ENCODE data around the gene CADM4.

The CADM4 gene

DNA sequence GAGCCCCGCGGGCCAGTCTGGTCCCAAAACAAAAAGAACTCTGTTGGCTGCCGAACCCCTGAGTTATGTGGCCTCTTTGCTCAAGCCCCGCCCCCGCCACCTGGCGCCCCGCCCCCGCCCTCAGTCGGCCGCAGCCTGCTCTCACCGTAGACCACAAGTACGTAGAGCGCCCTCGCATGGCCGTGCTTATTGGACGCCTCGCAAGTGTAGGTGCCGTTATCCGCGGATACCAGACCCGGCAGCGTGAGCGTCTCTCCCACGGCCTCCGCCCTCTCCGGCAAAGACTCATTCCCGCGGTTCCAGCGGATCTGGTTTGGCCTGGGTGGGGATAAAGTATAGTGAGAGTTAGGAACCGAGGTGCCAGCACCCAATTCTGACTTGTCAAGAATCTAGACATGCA, 14.7 kb downstream of the CADM4 start:
- no peak overlapping the region for H3K4me3 ChIP-seq (ENCODE audit: low read depth, low read length)
- peak; percentile 65 for DNase-seq (ENCODE audit: low read depth)
- TF ChIP-seq, protein P1, sequence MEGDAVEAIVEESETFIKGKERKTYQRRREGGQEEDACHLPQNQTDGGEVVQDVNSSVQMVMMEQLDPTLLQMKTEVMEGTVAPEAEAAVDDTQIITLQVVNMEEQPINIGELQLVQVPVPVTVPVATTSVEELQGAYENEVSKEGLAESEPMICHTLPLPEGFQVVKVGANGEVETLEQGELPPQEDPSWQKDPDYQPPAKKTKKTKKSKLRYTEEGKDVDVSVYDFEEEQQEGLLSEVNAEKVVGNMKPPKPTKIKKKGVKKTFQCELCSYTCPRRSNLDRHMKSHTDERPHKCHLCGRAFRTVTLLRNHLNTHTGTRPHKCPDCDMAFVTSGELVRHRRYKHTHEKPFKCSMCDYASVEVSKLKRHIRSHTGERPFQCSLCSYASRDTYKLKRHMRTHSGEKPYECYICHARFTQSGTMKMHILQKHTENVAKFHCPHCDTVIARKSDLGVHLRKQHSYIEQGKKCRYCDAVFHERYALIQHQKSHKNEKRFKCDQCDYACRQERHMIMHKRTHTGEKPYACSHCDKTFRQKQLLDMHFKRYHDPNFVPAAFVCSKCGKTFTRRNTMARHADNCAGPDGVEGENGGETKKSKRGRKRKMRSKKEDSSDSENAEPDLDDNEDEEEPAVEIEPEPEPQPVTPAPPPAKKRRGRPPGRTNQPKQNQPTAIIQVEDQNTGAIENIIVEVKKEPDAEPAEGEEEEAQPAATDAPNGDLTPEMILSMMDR (IDR thresholded peaks at IDR 0.05; ENCODE audit: low read depth, low read length): no peak
- TF ChIP-seq, protein P2, sequence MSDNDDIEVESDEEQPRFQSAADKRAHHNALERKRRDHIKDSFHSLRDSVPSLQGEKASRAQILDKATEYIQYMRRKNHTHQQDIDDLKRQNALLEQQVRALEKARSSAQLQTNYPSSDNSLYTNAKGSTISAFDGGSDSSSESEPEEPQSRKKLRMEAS (IDR thresholded peaks at IDR 0.05; ENCODE audit: low read depth, low read length): no peak
- TF ChIP-seq MYC (IDR thresholded peaks at IDR 0.05; ENCODE audit: low read depth, low read length) (no peak), POLR2A (IDR thresholded peaks at IDR 0.05; ENCODE audit: extremely low read depth, insufficient read length) (no peak)

DNA sequence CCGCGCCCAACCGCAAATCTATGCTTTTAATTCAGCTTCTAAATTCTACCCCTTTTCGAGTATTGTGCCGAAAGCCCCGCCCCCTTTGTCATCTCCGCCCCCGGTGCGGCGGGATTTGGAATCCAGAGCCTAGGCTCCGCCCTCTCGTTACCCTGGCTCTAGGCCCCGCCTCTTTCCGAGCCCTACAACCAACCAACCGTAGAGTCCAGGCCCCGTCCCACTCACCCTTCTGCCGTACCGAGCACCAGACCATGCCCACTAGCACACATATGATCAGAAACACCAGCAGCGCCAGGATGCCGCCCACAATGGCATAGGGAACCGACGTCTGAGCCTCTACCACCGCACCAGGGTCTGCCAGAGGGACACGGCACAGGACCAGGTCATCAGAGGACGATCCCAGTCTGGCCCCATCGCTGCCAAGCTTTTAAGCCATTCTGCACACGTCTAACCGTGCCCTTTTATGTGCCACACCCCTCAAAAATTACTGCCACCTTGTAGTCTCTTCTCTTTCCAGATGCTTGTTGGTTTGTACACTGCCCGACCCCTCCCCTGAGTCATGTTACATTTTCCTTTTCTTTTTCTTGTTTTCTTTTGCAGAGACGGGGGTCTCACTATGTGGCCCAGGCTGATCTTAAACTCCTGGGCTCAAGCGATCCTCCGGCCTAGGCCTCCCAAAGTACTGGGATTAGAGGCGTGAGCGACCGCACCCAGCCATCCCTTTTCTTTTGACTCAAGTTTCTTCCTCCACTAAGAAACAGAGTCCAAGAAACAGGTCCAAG, 15.6 kb downstream of the CADM4 start:
- H3K4me3 ChIP-seq (ENCODE audit: low read depth, low read length): no peak overlapping the region
- TF ChIP-seq, protein P2 (IDR thresholded peaks at IDR 0.05; ENCODE audit: low read depth, low read length): no peak
- no peak for TF ChIP-seq MYC (IDR thresholded peaks at IDR 0.05; ENCODE audit: low read depth, low read length)
- DNase-seq (ENCODE audit: low read depth): no peak

DNA sequence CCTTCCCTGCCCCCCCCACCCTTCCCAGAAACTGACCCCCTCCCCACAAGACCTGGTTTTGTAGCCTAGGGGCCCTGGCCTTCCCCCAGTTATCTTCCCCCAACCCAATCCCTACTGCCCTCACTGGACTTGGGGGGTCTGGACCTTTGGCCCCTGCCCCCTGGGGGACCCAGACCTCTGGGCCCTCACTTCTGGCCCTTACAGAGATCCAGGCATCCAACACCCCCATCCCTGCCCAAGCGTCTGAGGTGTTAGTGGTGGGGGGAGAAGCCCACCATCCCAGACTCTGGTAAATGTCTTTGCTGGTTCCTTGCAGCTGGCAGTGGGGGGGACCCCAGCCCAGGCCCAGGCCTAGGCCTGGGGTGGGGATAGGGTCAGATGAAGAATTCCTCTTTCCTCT, 16.7 kb downstream of the CADM4 start:
- no peak overlapping the region for H3K4me3 ChIP-seq (ENCODE audit: low read depth, low read length)
- TF ChIP-seq, protein P2 (IDR thresholded peaks at IDR 0.05; ENCODE audit: low read depth, low read length): no peak
- no peak for TF ChIP-seq MYC (IDR thresholded peaks at IDR 0.05; ENCODE audit: low read depth, low read length)
- TF ChIP-seq POLR2A (IDR thresholded peaks at IDR 0.05; ENCODE audit: extremely low read depth, insufficient read length): no peak
- TF ChIP-seq, protein P1 (IDR thresholded peaks at IDR 0.05; ENCODE audit: low read depth, low read length): no peak
- no peak for DNase-seq (ENCODE audit: low read depth)

DNA sequence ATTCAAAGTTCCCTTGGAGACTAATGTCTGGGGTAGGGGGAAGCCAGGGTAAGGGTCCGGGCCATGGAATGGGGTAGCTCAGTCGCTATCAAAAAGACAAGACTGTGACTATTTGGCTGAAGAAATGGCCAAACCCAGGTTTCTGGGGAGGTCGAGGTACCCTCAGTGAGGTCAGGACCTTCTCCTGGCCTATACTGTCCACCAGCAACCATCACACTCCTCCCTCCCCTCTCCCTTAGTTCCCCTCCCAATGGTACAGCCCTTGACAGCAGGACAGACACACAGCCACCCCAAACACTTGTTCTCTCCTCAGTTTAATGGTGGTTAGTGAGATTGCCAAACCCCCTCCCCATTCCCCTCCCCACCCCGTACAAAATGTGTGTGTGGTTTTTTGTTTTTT, 17.6 kb downstream of the CADM4 start:
- TF ChIP-seq, protein P2 (IDR thresholded peaks at IDR 0.05; ENCODE audit: low read depth, low read length): no peak
- TF ChIP-seq POLR2A (IDR thresholded peaks at IDR 0.05; ENCODE audit: extremely low read depth, insufficient read length) (no peak), MYC (IDR thresholded peaks at IDR 0.05; ENCODE audit: low read depth, low read length) (no peak)
- TF ChIP-seq, protein P1 (IDR thresholded peaks at IDR 0.05; ENCODE audit: low read depth, low read length): no peak
- no peak for DNase-seq (ENCODE audit: low read depth)
- no peak overlapping the region for H3K4me3 ChIP-seq (ENCODE audit: low read depth, low read length)

DNA sequence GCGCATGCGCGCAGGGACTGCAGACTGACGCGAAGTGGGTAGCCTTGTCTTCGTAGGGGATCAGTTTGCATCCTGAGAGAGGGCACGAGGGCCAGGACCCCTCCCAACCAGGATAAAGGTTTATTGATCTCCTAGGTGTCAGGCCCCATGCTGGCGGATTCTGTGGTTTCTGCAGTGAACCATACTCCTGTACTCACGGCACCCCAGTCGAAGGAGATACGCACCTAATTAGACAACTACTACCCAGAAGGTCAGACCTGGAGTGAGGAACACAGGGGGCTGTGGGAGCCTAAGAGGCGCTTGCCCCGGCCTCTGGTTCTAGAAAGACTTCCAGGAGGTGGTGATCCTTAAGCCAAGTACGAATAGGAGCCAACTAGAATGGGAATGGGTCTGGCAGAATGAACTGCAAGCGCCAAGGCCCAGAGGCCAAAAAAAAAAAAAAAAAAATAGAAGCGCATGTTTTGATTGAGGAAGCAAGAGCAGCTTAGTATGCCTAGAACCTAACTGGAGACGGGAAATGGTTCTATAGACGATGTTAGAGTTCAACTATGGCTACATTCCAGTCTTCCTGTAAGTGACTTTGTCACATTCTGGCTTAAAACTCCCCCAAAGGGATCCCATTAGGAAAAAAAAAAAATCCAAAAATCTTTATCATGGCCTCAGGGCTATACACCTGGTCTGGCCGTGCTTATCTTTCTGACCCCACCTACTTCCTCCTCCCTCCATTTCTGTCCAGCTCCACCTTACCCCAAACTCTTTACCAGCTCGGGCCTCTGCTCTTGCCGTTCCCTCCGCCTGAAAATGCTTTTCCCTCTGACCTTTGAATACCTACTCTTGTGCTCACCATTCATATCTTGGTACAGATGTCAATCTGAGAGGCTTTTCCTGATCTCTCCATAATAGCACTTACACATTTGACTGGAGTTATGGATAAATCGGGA, 19.3 kb downstream of the CADM4 start:
- H3K4me3 ChIP-seq (ENCODE audit: low read depth, low read length): peak overlapping the region; percentile 91
- TF ChIP-seq MYC (IDR thresholded peaks at IDR 0.05; ENCODE audit: low read depth, low read length): no peak
- TF ChIP-seq, protein P1 (IDR thresholded peaks at IDR 0.05; ENCODE audit: low read depth, low read length): no peak
- no peak for TF ChIP-seq POLR2A (IDR thresholded peaks at IDR 0.05; ENCODE audit: extremely low read depth, insufficient read length)
- TF ChIP-seq, protein P2 (IDR thresholded peaks at IDR 0.05; ENCODE audit: low read depth, low read length): no peak
- no peak for DNase-seq (ENCODE audit: low read depth)

Measured in NB4 (cell line).